Measurements from ENCODE around the gene CYS1. TPM values are rescaled to one million over a fixed set of nuclear protein-coding genes. Genes with fewer than 3 reads are reported as not detected.

Gene CYS1
- polyA plus RNA-seq, 1 donor (not counting 4 experiments of a cell fraction or from before 2014, with no cell fraction given) = 0.14 TPM

GRCh38 chr2:10036095-10036884, 43.9 kb downstream of the CYS1 start:
- Histone ChIP-seq H3K9me3 (ENCODE audit: control insufficient read depth, low read depth, low read length) (no peaks in the 10 kb centered on the region), H2AFZ (ENCODE audit: control insufficient read depth, low read length) (no peak overlapping the region), H3K36me3 (ENCODE audit: control insufficient read depth in 2 of 2, extremely low read depth in 1 of 2, insufficient read depth in 2 of 2, low read length in 2 of 2) (no peaks in the 10 kb centered on the region), H3K79me2 (ENCODE audit: control insufficient read depth, insufficient read depth, low read length) (no peaks in the 10 kb centered on the region), H4K20me1 (ENCODE audit: control insufficient read depth, extremely low read depth, insufficient read depth, low read length) (no peaks in the 10 kb centered on the region), H3K9me1 (ENCODE audit: control insufficient read depth, extremely low read depth, insufficient read depth, low read length) (no peaks in the 10 kb centered on the region), H3K4me3 (ENCODE audit: control insufficient read depth in 2 of 3, extremely low read depth in 1 of 3, insufficient read depth in 2 of 3, low read depth in 1 of 3, low read length in 3 of 3) (no peak overlapping the region), H3K27ac (ENCODE audit: control insufficient read depth, insufficient read depth, low read length) (no peak overlapping the region), H3K9ac (ENCODE audit: control insufficient read depth, extremely low read depth, insufficient read depth, low read length) (peak overlapping the region; percentile 25), H3K4me2 (ENCODE audit: control insufficient read depth, extremely low read depth, insufficient read depth, low read depth, low read length) (peak overlapping the region; percentile 39), H3K4me1 (ENCODE audit: control insufficient read depth, extremely low read depth, insufficient read depth, low read length) (peaks cover 26% of the 10 kb centered on the region), H3K27me3 (ENCODE audit: control insufficient read depth, extremely low read depth, insufficient read depth, low read length) (no peaks in the 10 kb centered on the region)
- TF ChIP-seq EZH2 (IDR thresholded peaks at IDR 0.05; ENCODE audit: low read length) (no peak), CTCF (optimal IDR thresholded peaks at IDR 0.05 in 1 of 3, IDR thresholded peaks at IDR 0.05 in 1 of 3, conservative IDR thresholded peaks at IDR 0.05 in 1 of 3; ENCODE audit: extremely low read depth in 1 of 3, insufficient read depth in 2 of 3, low read length in 3 of 3) (peak; percentile 70 to 81 (median 72))
- FAIRE-seq (no peak), DNase-seq (ENCODE audit: low read depth, low spot score) (no peak)
- dilution Hi-C loops (cut with MboI; ENCODE audit: extremely low pct_ligation_motif_present, low sequenced_read_pairs) = loop anchor here (25.0 kb wide), 1 partner anchor 274 kb away; no protein-coding TSS in a partner anchor

GRCh38 chr2:10035633-10036032, 44.6 kb downstream of the CYS1 start:
- Histone ChIP-seq H3K79me2 (ENCODE audit: control insufficient read depth, insufficient read depth, low read length) (no peaks in the 10 kb centered on the region), H3K4me3 (ENCODE audit: control insufficient read depth in 2 of 3, extremely low read depth in 1 of 3, insufficient read depth in 2 of 3, low read depth in 1 of 3, low read length in 3 of 3) (no peak overlapping the region), H3K4me1 (ENCODE audit: control insufficient read depth, extremely low read depth, insufficient read depth, low read length) (peaks cover 25% of the 10 kb centered on the region), H3K27me3 (ENCODE audit: control insufficient read depth, extremely low read depth, insufficient read depth, low read length) (no peaks in the 10 kb centered on the region), H4K20me1 (ENCODE audit: control insufficient read depth, extremely low read depth, insufficient read depth, low read length) (no peaks in the 10 kb centered on the region), H3K9me3 (ENCODE audit: control insufficient read depth, low read depth, low read length) (no peaks in the 10 kb centered on the region), H3K9me1 (ENCODE audit: control insufficient read depth, extremely low read depth, insufficient read depth, low read length) (no peaks in the 10 kb centered on the region), H3K27ac (ENCODE audit: control insufficient read depth, insufficient read depth, low read length) (no peak overlapping the region), H3K4me2 (ENCODE audit: control insufficient read depth, extremely low read depth, insufficient read depth, low read depth, low read length) (no peak overlapping the region), H3K36me3 (ENCODE audit: control insufficient read depth in 2 of 2, extremely low read depth in 1 of 2, insufficient read depth in 2 of 2, low read length in 2 of 2) (no peaks in the 10 kb centered on the region), H2AFZ (ENCODE audit: control insufficient read depth, low read length) (no peak overlapping the region), H3K9ac (ENCODE audit: control insufficient read depth, extremely low read depth, insufficient read depth, low read length) (no peak overlapping the region)
- dilution Hi-C loops (cut with MboI; ENCODE audit: extremely low pct_ligation_motif_present, low sequenced_read_pairs) = loop anchor here (25.0 kb wide), 1 partner anchor 273 kb away; no protein-coding TSS in a partner anchor
- TF ChIP-seq CTCF (optimal IDR thresholded peaks at IDR 0.05 in 1 of 3, IDR thresholded peaks at IDR 0.05 in 1 of 3, conservative IDR thresholded peaks at IDR 0.05 in 1 of 3; ENCODE audit: extremely low read depth in 1 of 3, insufficient read depth in 2 of 3, low read length in 3 of 3) (no peak), EZH2 (IDR thresholded peaks at IDR 0.05; ENCODE audit: low read length) (no peak)
- DNase-seq (ENCODE audit: low read depth, low spot score) (no peak), FAIRE-seq (no peak)
